Trophoblast cell (in vitro differentiated cells and primary cell): ENCODE measurements around the gene KRTAP4-5.

Experiments
- DNase-seq, 2 donors: peaks; one replicate each; pipeline ENCODE4 v3.0.0-alpha.2; 2016
- H2AFZ ChIP-seq: 2 replicates; pipeline ENCODE4 v1.6.1; 2013; ENCODE audit warnings: low read length, moderate library complexity, mild to moderate bottlenecking; ENCODE audit not compliant: insufficient read depth, poor library complexity
- H2AK5ac ChIP-seq: 2 replicates; pipeline ENCODE4 v1.6.1; 2013; ENCODE audit warnings: mild to moderate bottlenecking, low read length
- H2BK120ac ChIP-seq: 2 replicates; pipeline ENCODE4 v1.6.1; 2013; ENCODE audit warnings: low read length, mild to moderate bottlenecking, moderate library complexity; ENCODE audit not compliant: insufficient read depth, poor library complexity
- H2BK12ac ChIP-seq: 2 replicates; pipeline ENCODE4 v1.6.1; 2013; ENCODE audit warnings: mild to moderate bottlenecking, low read length, moderate library complexity
- H2BK5ac ChIP-seq: 2 replicates; pipeline ENCODE4 v1.6.1; 2013; ENCODE audit warnings: low read length, low read depth, moderate library complexity, mild to moderate bottlenecking; ENCODE audit not compliant: poor library complexity
- H3K14ac ChIP-seq: 2 replicates; pipeline ENCODE4 v1.6.1; 2013; ENCODE audit warnings: mild to moderate bottlenecking, low read length
- H3K18ac ChIP-seq: 2 replicates; pipeline ENCODE4 v1.6.1; 2013; ENCODE audit warnings: mild to moderate bottlenecking, low read length
- H3K23ac ChIP-seq: 2 replicates; pipeline ENCODE4 v1.6.1; 2013; ENCODE audit warnings: low read length
- H3K27ac ChIP-seq: 2 replicates; pipeline ENCODE4 v1.5.1; 2013; ENCODE audit warnings: low read depth, mild to moderate bottlenecking, inconsistent platforms, low read length, moderate library complexity
- H3K27me3 ChIP-seq: 2 replicates; pipeline ENCODE4 v1.6.1; 2013; ENCODE audit warnings: inconsistent platforms, mild to moderate bottlenecking, low read length, moderate library complexity; ENCODE audit not compliant: insufficient read depth
- H3K36me3 ChIP-seq, 2 experiments: 1 replicate in 1 of 2; 2 replicates in 1 of 2; pipeline ENCODE4 v1.6.1; 2013; ENCODE audit warnings: low read length in 2 of 2, mild to moderate bottlenecking in 2 of 2, moderate library complexity in 1 of 2; ENCODE audit not compliant: insufficient read depth in 2 of 2, control insufficient read depth in 1 of 2
- H3K4ac ChIP-seq: 2 replicates; pipeline ENCODE4 v1.6.1; 2013; ENCODE audit warnings: low read depth, mild to moderate bottlenecking, low read length, moderate library complexity
- H3K4me1 ChIP-seq, 2 experiments: 1 replicate in 1 of 2; 2 replicates in 1 of 2; pipeline ENCODE4 v1.6.1; 2013; ENCODE audit warnings: low read length in 2 of 2, mild to moderate bottlenecking in 2 of 2, moderate library complexity in 1 of 2; ENCODE audit not compliant: insufficient read depth in 2 of 2, control insufficient read depth in 1 of 2
- H3K4me2 ChIP-seq: 2 replicates; pipeline ENCODE4 v1.6.1; 2013; ENCODE audit warnings: inconsistent platforms, mild to moderate bottlenecking, low read length, moderate library complexity
- H3K4me3 ChIP-seq: 2 replicates; pipeline ENCODE4 v1.5.1; 2013; ENCODE audit warnings: mild to moderate bottlenecking, low read depth, low read length, inconsistent platforms
- H3K79me1 ChIP-seq: one replicate; pipeline ENCODE4 v1.6.1; 2013; ENCODE audit warnings: low read length
- H3K79me2 ChIP-seq: 2 replicates; pipeline ENCODE4 v1.6.1; 2013; ENCODE audit warnings: low read length, mild to moderate bottlenecking; ENCODE audit not compliant: control insufficient read depth, insufficient read depth, poor library complexity
- H3K9ac ChIP-seq: 2 replicates; pipeline ENCODE4 v1.6.1; 2013; ENCODE audit warnings: mild to moderate bottlenecking, low read length
- H3K9me3 ChIP-seq: 2 replicates; pipeline ENCODE4 v1.6.1; 2013; ENCODE audit warnings: low read depth, mild to moderate bottlenecking, control low read depth, inconsistent platforms, low read length; ENCODE audit not compliant: insufficient read depth
- H4K12ac ChIP-seq: 2 replicates; pipeline ENCODE4 v1.6.1; 2013; ENCODE audit warnings: low read depth, mild to moderate bottlenecking, low read length, moderate library complexity
- H4K8ac ChIP-seq: 2 replicates; pipeline ENCODE4 v1.6.1; 2013; ENCODE audit warnings: low read depth, mild to moderate bottlenecking, low read length, moderate library complexity
- H4K91ac ChIP-seq: one replicate; pipeline ENCODE4 v1.6.1; 2013; ENCODE audit warnings: low read depth, mild to moderate bottlenecking, low read length, moderate library complexity
- WGBS: extraction: QIAGEN DNeasy Blood & Tissue Kit; methylation state at CpG from one replicate; pipeline ENCODE4 v1.1.7; 2013; ENCODE audit warnings: missing lambda C conversion rate; ENCODE audit not compliant: insufficient read length, insufficient coverage; ENCODE audit errors: extremely low coverage; 5-methylcytosine and 5-hydroxymethylcytosine counted together

The KRTAP4-5 gene

GRCh38 chr17:41186872-41187271 lies 37.2 kb upstream of the KRTAP4-5 start:
- H4K12ac ChIP-seq = no peak overlapping the region
- no peak overlapping the region for H2AK5ac ChIP-seq
- no peaks in the 10 kb centered on the region for H3K36me3 ChIP-seq
- H3K4me2 ChIP-seq = no peak overlapping the region
- H3K79me2 ChIP-seq = no peaks in the 10 kb centered on the region
- H3K18ac ChIP-seq = no peak overlapping the region
- WGBS = no CpG with 5 or more reads among the region's 2 CpGs
- no peak for DNase-seq
- H3K9ac ChIP-seq = no peak overlapping the region
- no peak overlapping the region for H3K14ac ChIP-seq
- no peak overlapping the region for H2BK120ac ChIP-seq
- no peaks in the 10 kb centered on the region for H3K9me3 ChIP-seq
- H2AFZ ChIP-seq = no peak overlapping the region
- H2BK12ac ChIP-seq = no peak overlapping the region
- no peak overlapping the region for H4K91ac ChIP-seq
- H3K4ac ChIP-seq = no peak overlapping the region
- no peak overlapping the region for H3K27ac ChIP-seq
- no peak overlapping the region for H2BK5ac ChIP-seq
- H3K79me1 ChIP-seq = no peaks in the 10 kb centered on the region
- no peaks in the 10 kb centered on the region for H3K27me3 ChIP-seq
- no peak overlapping the region for H3K23ac ChIP-seq
- no peak overlapping the region for H3K4me3 ChIP-seq
- no peak overlapping the region for H4K8ac ChIP-seq
- H3K4me1 ChIP-seq = no peaks in the 10 kb centered on the region

GRCh38 chr17:41185001-41185400 lies 35.4 kb upstream of the KRTAP4-5 start:
- DNase-seq = no peak
- no CpG with 5 or more reads among the region's 1 CpG for WGBS
- no peak overlapping the region for H2AFZ ChIP-seq
- H3K4me1 ChIP-seq = no peaks in the 10 kb centered on the region
- H3K4me3 ChIP-seq = no peak overlapping the region
- no peak overlapping the region for H4K12ac ChIP-seq
- H3K23ac ChIP-seq = no peak overlapping the region
- H3K27ac ChIP-seq = no peak overlapping the region
- no peak overlapping the region for H3K4me2 ChIP-seq
- H3K14ac ChIP-seq = no peak overlapping the region
- H2AK5ac ChIP-seq = no peak overlapping the region
- no peaks in the 10 kb centered on the region for H3K79me1 ChIP-seq
- H4K8ac ChIP-seq = no peak overlapping the region
- no peak overlapping the region for H3K4ac ChIP-seq
- H4K91ac ChIP-seq = no peak overlapping the region
- no peak overlapping the region for H3K18ac ChIP-seq
- no peak overlapping the region for H2BK120ac ChIP-seq
- no peak overlapping the region for H3K9ac ChIP-seq
- H3K79me2 ChIP-seq = no peaks in the 10 kb centered on the region
- H3K36me3 ChIP-seq = no peaks in the 10 kb centered on the region
- no peaks in the 10 kb centered on the region for H3K9me3 ChIP-seq
- H2BK5ac ChIP-seq = no peak overlapping the region
- H3K27me3 ChIP-seq = no peaks in the 10 kb centered on the region
- no peak overlapping the region for H2BK12ac ChIP-seq

- Histone ChIP-seq H3K9me3 (no peaks in the 10 kb centered on the region), H4K91ac (no peak within 1 kb of the TSS), H3K4me2 (no peak within 1 kb of the TSS), H3K4ac (no peak within 1 kb of the TSS), H3K9ac (no peak within 1 kb of the TSS), H3K36me3 (no peaks in the 10 kb centered on the region), H3K27ac (no peak within 1 kb of the TSS), H2AFZ (no peak within 1 kb of the TSS), H3K23ac (no peak within 1 kb of the TSS), H3K4me3 (no peak within 1 kb of the TSS), H2BK120ac (no peak within 1 kb of the TSS), H3K14ac (no peak within 1 kb of the TSS), H4K12ac (no peak within 1 kb of the TSS), H2BK12ac (no peak within 1 kb of the TSS), H3K79me2 (no peaks in the 10 kb centered on the region), H3K18ac (no peak within 1 kb of the TSS), H2BK5ac (no peak within 1 kb of the TSS), H4K8ac (no peak within 1 kb of the TSS), H3K79me1 (no peaks in the 10 kb centered on the region), H2AK5ac (no peak within 1 kb of the TSS), H3K27me3 (no peaks in the 10 kb centered on the region), H3K4me1 (no peaks in the 10 kb centered on the region)
- no peak for DNase-seq
- WGBS = no CpG with 5 or more reads among the region's 9 CpGs
These were observed 34.9 kb upstream of the KRTAP4-5 start, which contains the start of gene KRTAP4-1 for GRCh38 chr17:41184480-41184961. Gene KRTAP4-1 (minus strand): TSS chr17:41184911. CDS start chr17:41184854, 57 bp downstream.

- H2BK120ac ChIP-seq = no peak overlapping the region
- H3K4me3 ChIP-seq = no peak overlapping the region
- no peak overlapping the region for H2AFZ ChIP-seq
- no peaks in the 10 kb centered on the region for H3K4me1 ChIP-seq
- WGBS = no CpG with 5 or more reads among the region's 1 CpG
- H3K79me2 ChIP-seq = no peaks in the 10 kb centered on the region
- H3K23ac ChIP-seq = no peak overlapping the region
- no peak overlapping the region for H3K9ac ChIP-seq
- no peak overlapping the region for H3K4me2 ChIP-seq
- H3K9me3 ChIP-seq = no peaks in the 10 kb centered on the region
- no peak overlapping the region for H4K8ac ChIP-seq
- no peaks in the 10 kb centered on the region for H3K36me3 ChIP-seq
- H3K79me1 ChIP-seq = no peaks in the 10 kb centered on the region
- H2BK12ac ChIP-seq = no peak overlapping the region
- H3K4ac ChIP-seq = no peak overlapping the region
- H3K14ac ChIP-seq = no peak overlapping the region
- no peak overlapping the region for H3K27ac ChIP-seq
- H4K91ac ChIP-seq = no peak overlapping the region
- no peak overlapping the region for H2AK5ac ChIP-seq
- DNase-seq = no peak
- H3K27me3 ChIP-seq = no peaks in the 10 kb centered on the region
- no peak overlapping the region for H4K12ac ChIP-seq
- H3K18ac ChIP-seq = no peak overlapping the region
- no peak overlapping the region for H2BK5ac ChIP-seq
These were observed 29.4 kb upstream of the KRTAP4-5 start for GRCh38 chr17:41178843-41179616.
